Activated CD8-positive, alpha-beta memory T cell treated with anti-CD3 and anti-CD28 coated beads, Interleukin-2, amount 50 U/mL, for 1 hour (primary cell): ENCODE data around the gene WWOX.

ENCODE experiments used
- DNase-seq: peaks from one replicate; pipeline ENCODE4 v3.0.0-alpha.2; 2020; ENCODE audit errors: extremely low read depth

WWOX gene

GRCh38 chr16:78900966-78901365, 801.5 kb downstream of the WWOX start:
- no peak for DNase-seq

GRCh38 chr16:78902321-78902720, 802.9 kb downstream of the WWOX start:
- DNase-seq = no peak

- DNase-seq = no peak
Observed at GRCh38 chr16:78903237-78903636, 803.8 kb downstream of the WWOX start.

- DNase-seq = no peak
Observed at GRCh38 chr16:78903843-78904242, 804.4 kb downstream of the WWOX start.

GRCh38 chr16:78906135-78906534, 806.7 kb downstream of the WWOX start:
- DNase-seq = no peak

- DNase-seq = no peak
Observed at GRCh38 chr16:78909226-78909625, 809.8 kb downstream of the WWOX start.

- DNase-seq = no peak
Observed at GRCh38 chr16:78915811-78916345, 816.4 kb downstream of the WWOX start.

GRCh38 chr16:78916928-78917545, 817.6 kb downstream of the WWOX start:
- no peak for DNase-seq

GRCh38 chr16:78918805-78919305, 819.4 kb downstream of the WWOX start:
- DNase-seq = no peak

GRCh38 chr16:78919852-78920251, 820.4 kb downstream of the WWOX start:
- DNase-seq = no peak

- DNase-seq = no peak
Observed at GRCh38 chr16:78920621-78921020, 821.2 kb downstream of the WWOX start.

GRCh38 chr16:78925083-78925767, 825.8 kb downstream of the WWOX start:
- DNase-seq = no peak

- no peak for DNase-seq
Observed at GRCh38 chr16:78926723-78927210, 827.3 kb downstream of the WWOX start.

- no peak for DNase-seq
Observed at GRCh38 chr16:78927766-78928165, 828.3 kb downstream of the WWOX start.

- no peak for DNase-seq
Observed at GRCh38 chr16:78929841-78930240, 830.4 kb downstream of the WWOX start.

- no peak for DNase-seq
Observed at GRCh38 chr16:78930561-78930960, 831.1 kb downstream of the WWOX start.

GRCh38 chr16:78931267-78931666, 831.8 kb downstream of the WWOX start:
- no peak for DNase-seq

- no peak for DNase-seq
Observed at GRCh38 chr16:78931678-78932077, 832.2 kb downstream of the WWOX start.

GRCh38 chr16:78932355-78932943, 833.0 kb downstream of the WWOX start:
- DNase-seq = no peak

- no peak for DNase-seq
Observed at GRCh38 chr16:78936060-78936459, 836.6 kb downstream of the WWOX start.

GRCh38 chr16:78939597-78939996, 840.1 kb downstream of the WWOX start:
- DNase-seq = no peak

GRCh38 chr16:78942625-78943245, 843.3 kb downstream of the WWOX start:
- DNase-seq = no peak
